Endothelial cell (in vitro differentiated cells): ENCODE data around the gene GPRIN1. TPM values are rescaled to one million over a fixed set of nuclear protein-coding genes. Genes with fewer than 3 reads are reported as not detected.
A peak's percentile ranks its signal among the peaks of the same experiment; 100 is the strongest.

ENCODE experiments used
- DNase-seq: peaks from one replicate; pipeline ENCODE4 v3.0.0; 2021; ENCODE audit warnings: low spot score
- H3K27ac Mint-ChIP-seq: one replicate; pipeline ENCODE4 v1.8.0; 2021; ENCODE audit warnings: mixed read lengths, inconsistent platforms; ENCODE audit not compliant: unreplicated experiment
- H3K27me3 Mint-ChIP-seq: one replicate; pipeline ENCODE4 v1.8.0; 2021; ENCODE audit warnings: mild to moderate bottlenecking, moderate library complexity, mixed read lengths, inconsistent platforms; ENCODE audit not compliant: unreplicated experiment
- H3K36me3 Mint-ChIP-seq: one replicate; pipeline ENCODE4 v1.8.0; 2021; ENCODE audit warnings: mild to moderate bottlenecking, low read depth, mixed read lengths, inconsistent platforms; ENCODE audit not compliant: unreplicated experiment
- H3K4me1 Mint-ChIP-seq: one replicate; pipeline ENCODE4 v1.8.0; 2021; ENCODE audit warnings: mild to moderate bottlenecking, mixed read lengths, inconsistent platforms; ENCODE audit not compliant: unreplicated experiment
- H3K4me3 Mint-ChIP-seq: one replicate; pipeline ENCODE4 v1.8.0; 2021; ENCODE audit warnings: mild to moderate bottlenecking, mixed read lengths, inconsistent platforms; ENCODE audit not compliant: unreplicated experiment
- H3K9me3 Mint-ChIP-seq: one replicate; pipeline ENCODE4 v1.8.0; 2021; ENCODE audit warnings: mixed read lengths, inconsistent platforms; ENCODE audit not compliant: unreplicated experiment
- CTCF ChIP-seq: fragments of 200-600 bp; sonication (generic); IDR thresholded peaks from one replicate; pipeline ENCODE4 v1.5.0; 2021; ENCODE audit warnings: antibody characterized with exemption; ENCODE audit not compliant: unreplicated experiment
- total RNA-seq: library from RNA; stranded (reverse); fragmentation: NEBNext Ultra II Directional; extraction: Animal tissue kit (Norgen Biotek cat#: 25700); gene quantifications from one replicate; pipeline ENCODE4 v1.2.1, GENCODE V29; 2021; ENCODE audit not compliant: unreplicated experiment

Gene GPRIN1
- total RNA-seq, 1 donor from 2014 or later, result 3.9 TPM

GRCh38 chr5:176647030-176647842, 37.3 kb upstream of the GPRIN1 start, which contains the start of gene TSPAN17:
TSPAN17 (plus strand) TSS chr5:176647484; CDS start chr5:176647616, 132 bp downstream.
- no peak for TF ChIP-seq CTCF
- Mint-ChIP-seq H3K4me3 (peak within 1 kb of the TSS; percentile 94), H3K27me3 (peaks cover 14% of the 10 kb centered on the region), H3K4me1 (peaks cover 6% of the 10 kb centered on the region), H3K36me3 (no peaks in the 10 kb centered on the region), H3K27ac (peak within 1 kb of the TSS; percentile 9), H3K9me3 (no peaks in the 10 kb centered on the region)
- DNase-seq, result peak; percentile 100

- H3K9me3 Mint-ChIP-seq, result no peaks in the 10 kb centered on the region
- peaks cover 6% of the 10 kb centered on the region for H3K4me1 Mint-ChIP-seq
- no peak overlapping the region for H3K27ac Mint-ChIP-seq
- no peak for TF ChIP-seq CTCF
- peaks cover 16% of the 10 kb centered on the region for H3K27me3 Mint-ChIP-seq
- peak overlapping the region; percentile 71 for H3K4me3 Mint-ChIP-seq
- H3K36me3 Mint-ChIP-seq, result no peaks in the 10 kb centered on the region
- DNase-seq, result no peak
These were observed 36.7 kb upstream of the GPRIN1 start for GRCh38 chr5:176646707-176647029.

- peak overlapping the region; percentile 9 for H3K27ac Mint-ChIP-seq
- no peaks in the 10 kb centered on the region for H3K9me3 Mint-ChIP-seq
- H3K36me3 Mint-ChIP-seq, result no peaks in the 10 kb centered on the region
- H3K4me1 Mint-ChIP-seq, result peaks cover 6% of the 10 kb centered on the region
- peak overlapping the region; percentile 71 for H3K4me3 Mint-ChIP-seq
- peaks cover 15% of the 10 kb centered on the region for H3K27me3 Mint-ChIP-seq
- DNase-seq, result no peak
- TF ChIP-seq CTCF, result no peak
These were observed 36.2 kb upstream of the GPRIN1 start for GRCh38 chr5:176646049-176646706.

- H3K4me3 Mint-ChIP-seq, result peak overlapping the region; percentile 37
- H3K4me1 Mint-ChIP-seq, result peaks cover 6% of the 10 kb centered on the region
- no peak for DNase-seq
- peaks cover 5% of the 10 kb centered on the region for H3K36me3 Mint-ChIP-seq
- peaks cover 13% of the 10 kb centered on the region for H3K27me3 Mint-ChIP-seq
- no peaks in the 10 kb centered on the region for H3K9me3 Mint-ChIP-seq
- H3K27ac Mint-ChIP-seq, result no peak overlapping the region
- no peak for TF ChIP-seq CTCF
These were observed 35.1 kb upstream of the GPRIN1 start for GRCh38 chr5:176644878-176645670.
